ENCODE data around the gene RBM22.
A peak's percentile ranks its signal among the peaks of the same experiment; 100 is the strongest.
"Not testable (repeated sequence)": the region's sequence is repeated elsewhere in the genome, so short reads cannot be mapped to it uniquely, and the experiment has no call there.

Gene RBM22

DNA sequence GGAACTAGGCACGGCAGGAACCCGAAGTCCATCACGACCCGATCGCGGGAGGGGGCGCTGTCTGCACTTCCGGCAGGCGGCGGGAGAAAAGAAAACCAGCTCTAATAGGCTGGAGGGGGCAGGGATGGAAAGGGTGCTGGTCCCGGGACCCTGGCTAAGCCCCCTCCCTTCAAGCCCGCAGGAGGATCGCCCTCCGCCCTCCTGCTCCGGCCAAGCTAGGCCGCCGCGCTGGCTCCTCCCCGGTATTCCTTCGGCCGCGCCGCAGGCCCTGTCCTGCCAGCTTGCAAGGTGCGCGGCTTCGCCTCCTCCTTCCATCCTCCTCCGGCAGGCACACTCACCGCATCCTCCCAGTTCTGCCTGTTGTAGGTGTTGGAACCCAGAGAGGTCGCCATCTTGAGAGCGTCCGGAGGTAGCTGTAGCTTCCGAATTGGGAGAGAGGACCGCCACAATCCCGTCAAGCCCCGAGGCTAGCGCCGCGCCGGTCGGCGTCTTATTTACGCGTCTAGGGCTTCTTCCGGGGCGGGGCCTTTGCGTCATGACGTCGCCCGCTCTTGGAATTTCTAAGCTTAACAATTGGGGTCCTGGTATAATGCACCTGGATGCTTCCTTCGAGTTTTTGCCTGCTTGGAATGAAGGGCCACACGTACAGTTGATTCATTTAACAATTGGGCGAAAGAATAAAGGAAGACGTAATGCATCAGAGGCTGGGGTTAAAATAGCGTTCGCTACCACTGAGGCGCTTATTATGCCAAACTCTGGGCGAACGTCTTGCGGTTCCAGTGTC, at the start of gene RBM22:
Gene RBM22, minus strand, starts transcription at position 469 of the 784 bp plus-strand sequence. Its CDS starts 77 bp downstream, at position 392.
- peak; percentile 92 for DNase-seq

DNA sequence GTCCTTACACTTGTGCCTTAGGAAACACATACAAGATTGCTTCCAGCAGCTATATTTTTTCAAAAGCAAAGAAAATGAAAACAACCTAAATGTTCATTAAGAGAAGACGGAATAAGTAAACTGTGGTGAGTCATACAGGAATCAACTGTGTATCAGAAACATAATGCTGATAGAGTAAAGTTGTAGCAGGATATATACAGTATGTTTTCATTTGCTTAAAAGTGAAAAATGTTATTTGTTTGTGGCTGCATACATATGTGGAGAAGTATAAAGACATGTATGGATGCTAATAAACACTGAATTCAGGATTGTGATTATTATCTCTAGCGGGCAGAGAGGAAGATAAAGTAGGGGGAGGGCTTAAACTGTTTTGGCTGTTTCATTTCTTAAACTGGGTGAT, 49.6 kb upstream of the RBM22 start:
- DNase-seq = no peak

DNA sequence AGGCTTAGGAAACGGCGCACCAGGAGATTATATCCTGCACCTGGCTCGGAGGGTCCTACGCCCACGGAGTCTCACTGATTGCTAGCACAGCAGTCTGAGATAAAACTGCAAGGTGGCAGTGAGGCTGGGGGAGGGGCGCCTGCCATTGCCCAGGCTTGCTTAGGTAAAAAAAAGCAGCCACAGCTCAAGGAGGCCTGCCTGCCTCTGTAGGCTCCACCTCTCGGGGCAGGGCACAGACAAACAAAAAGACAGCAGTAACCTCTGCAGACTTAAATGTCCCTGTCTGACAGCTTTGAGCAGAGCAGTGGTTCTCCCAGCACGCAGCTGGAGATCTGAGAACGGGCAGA, 42.3 kb upstream of the RBM22 start:
- not testable (repeated sequence) for DNase-seq

DNA sequence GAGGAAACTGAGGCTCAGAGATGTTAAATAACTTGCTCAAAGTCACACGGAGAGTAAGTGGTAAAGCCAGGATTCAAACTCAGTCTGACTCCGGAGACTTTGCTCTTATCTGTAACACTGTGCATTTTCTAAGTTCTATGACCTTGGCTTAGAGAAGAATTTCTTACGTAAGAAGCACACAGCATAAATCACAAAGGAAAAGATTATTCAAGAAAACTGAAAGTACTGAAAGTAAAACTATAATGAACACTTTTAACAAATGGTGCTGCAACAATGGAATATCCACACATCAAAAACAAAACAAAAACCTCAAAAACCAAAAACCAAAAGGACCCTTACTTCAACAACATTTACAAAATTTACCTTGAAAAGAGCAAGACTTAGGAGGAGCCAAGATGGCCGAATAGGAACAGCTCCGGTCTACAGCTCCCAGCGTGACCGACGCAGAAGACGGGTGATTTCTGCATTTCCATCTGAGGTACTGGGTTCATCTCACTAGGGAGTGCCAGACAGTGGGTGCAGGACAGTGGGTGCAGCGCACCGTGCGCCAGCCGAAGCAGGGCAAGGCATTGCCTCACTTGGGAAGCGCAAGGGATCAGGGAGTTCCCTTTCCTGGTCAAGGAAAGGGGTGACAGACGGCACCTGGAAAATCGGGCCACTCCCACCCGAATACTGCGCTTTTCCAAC, 41.7 kb upstream of the RBM22 start:
- DNase-seq = not testable (repeated sequence)

DNA sequence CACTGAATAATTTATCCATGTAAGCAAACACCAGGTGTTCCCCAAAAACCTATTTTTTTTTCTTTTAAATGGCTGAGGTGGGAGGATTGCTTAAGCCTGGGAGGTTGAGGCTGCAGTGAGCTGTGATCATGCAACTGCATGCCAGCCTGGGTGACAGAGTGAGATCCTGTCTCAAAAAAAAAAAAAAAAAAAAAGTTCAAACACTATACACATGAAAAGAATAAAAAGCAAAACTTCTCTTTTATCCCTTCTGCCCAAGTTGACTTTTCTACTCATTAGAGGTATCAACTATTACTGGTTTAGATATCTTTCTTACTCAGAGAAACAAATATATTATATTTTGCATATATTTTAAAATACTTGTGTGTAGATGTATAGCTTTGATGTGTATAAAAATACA, 40.1 kb upstream of the RBM22 start:
- DNase-seq = no peak

DNA sequence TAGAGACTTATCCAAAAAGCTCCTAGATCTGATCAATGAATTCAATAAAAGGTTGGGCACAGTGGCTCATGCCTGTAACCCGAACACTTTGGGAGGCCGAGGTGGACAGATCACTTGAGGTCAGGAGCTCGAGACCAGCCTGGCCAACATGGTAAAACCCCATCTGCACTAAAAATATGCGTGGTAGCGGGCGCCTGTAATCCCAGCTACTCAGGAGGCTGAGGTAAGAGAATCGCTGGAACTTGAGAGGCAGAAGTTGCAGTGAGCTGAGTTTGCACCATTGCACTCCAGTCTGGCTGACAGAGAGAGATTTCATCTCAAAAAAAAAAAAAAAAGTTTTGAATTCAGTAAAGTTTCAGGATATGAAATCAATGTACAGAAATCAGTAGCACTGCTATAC, 38.0 kb upstream of the RBM22 start:
- DNase-seq = no peak

DNA sequence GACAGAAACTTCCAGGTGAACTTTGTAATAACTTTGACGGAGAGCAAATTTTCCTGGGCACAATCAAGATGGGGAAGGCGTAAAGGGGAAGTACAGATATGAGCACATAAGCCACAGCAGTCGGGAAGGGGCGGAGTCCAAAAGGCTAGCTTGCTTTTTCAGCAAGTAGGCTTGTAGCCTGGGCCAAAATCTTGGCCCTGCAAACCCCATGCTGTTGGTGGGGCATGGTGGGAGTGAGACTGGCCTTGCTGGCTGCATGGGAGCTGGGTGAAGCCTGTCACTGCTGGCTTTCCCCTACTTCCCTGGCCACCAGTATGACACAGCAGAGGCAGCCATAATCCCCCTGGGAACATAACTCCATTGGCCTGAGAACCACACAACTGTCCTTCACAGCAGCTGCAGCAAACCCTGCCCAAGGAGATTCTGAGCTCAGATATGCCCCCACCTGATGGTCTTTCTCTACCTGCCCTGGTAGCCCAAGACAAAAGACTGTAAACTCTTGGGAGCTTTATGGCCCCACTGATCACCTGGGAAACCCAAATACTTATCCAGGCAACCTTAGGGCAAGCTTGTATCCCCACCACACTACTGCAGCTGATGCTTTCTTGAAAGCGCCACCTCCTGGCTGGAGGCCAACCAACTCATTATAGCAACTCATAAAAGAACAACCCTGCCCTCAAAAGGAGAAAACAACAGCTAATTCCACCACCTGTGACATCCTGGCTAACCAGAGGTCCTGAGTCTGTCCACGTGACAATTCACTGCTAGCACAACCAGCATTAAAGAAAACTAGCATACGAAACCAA, 33.9 kb upstream of the RBM22 start:
- DNase-seq = peak; percentile 7

DNA sequence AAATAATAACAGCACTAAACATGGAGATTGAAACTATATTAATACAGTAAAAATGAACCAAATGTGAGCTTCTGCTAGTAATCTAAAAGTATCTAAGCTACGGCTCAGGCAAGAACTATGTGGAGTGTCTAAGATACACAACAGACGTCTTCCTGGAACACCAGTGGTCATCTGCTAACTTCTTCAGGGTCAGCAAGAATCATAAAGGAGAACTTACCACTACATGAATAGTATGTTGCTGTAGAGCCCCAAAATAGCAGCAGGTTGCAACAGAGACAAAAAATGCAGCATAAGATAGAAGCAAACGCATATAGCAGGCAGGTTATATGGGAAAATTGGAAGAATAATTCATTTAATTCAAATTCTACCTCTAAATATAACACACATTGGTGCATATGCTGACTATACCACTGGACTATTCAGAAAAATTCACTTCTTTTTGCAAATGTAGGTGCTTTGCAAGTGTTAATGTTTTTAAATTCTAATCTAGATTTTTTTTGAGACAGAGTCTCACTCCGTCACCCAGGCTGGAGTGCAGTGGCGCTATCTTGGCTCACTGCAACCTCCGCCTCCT, 30.9 kb upstream of the RBM22 start:
- no peak for DNase-seq

DNA sequence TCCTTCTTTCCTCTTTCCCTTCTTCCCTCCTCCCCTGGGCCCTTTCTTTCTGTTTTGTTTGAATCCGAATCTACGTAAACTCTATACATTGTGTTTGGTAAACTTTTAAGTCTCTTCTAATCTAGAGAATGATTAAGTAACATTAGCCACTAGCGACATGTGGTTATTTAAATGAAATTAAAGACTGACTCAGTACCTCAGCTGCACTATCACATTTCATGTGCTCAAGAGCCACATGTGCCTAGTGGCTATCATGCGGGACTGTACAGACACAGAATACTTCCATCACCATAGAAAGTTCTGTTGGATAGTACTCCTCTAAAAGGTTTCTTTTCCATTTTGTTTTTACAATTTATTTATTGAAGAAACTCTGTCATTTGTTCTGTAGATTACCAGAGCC, 29.0 kb upstream of the RBM22 start:
- no peak for DNase-seq

DNA sequence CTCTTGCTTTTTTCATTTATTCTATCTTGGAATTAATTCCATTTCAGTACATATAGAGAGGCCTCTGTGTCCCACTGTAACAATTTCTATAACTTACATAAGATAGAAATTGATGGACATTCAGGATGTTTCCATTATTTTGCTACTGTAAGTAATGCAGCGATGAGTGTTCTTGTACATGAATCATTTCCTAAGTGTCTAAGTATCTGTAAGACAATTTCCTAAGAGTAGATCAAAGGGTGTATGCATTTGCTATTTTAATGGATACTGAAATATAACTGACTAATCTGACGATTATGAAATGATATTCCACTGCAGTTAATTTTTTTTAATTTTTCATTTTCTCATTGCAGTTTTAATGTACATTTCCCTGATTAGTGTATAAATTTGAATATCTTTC, 23.0 kb upstream of the RBM22 start:
- no peak for DNase-seq

DNA sequence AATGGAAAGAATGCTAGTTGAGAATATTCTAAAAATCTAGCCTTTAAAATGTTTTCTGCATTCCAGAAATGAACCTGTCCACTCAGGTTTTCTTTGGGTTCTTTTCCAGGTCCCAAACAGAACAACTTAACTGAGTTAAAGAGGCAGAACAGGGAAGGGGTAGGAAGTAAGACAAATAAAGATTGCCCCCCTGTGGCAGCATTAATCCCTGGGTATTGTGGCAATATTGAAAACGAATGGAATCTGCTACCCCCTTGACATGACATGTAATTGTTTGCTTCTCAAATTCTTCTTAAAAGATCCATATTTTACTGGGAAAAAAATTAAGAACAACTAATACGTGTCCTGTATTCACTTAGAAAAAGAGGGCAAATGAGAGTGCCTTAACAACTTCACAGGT, 9.3 kb upstream of the RBM22 start:
- DNase-seq = no peak

DNA sequence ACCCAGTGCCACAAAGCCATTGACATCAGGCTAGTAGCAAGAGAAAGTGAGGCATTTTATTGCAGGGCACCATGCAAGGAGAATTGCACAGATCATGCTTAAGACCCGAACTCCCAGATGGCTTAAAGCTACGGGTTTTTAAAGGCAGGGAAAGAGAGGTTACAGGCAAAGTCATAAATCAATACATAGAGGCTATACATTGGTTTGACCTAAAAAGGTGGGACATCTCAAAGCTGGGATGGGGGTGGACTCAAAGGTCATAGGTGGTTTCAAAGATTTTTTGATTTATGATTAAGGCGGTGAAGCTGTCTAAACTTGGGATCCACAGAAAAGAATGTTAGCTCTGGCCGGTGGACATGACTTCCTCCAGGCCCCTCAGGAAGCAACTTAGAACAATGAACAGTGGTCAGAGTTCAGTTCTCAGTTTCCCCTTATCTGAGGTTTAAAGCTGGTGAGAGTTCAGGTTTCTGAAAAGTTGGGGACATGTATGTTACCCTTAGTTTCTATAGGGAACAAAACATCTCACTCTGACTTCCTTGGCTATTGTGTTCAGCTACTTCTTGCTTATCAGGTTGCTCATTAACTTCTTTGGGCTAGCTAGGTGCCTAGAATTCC, 6.0 kb upstream of the RBM22 start:
- DNase-seq = no peak

DNA sequence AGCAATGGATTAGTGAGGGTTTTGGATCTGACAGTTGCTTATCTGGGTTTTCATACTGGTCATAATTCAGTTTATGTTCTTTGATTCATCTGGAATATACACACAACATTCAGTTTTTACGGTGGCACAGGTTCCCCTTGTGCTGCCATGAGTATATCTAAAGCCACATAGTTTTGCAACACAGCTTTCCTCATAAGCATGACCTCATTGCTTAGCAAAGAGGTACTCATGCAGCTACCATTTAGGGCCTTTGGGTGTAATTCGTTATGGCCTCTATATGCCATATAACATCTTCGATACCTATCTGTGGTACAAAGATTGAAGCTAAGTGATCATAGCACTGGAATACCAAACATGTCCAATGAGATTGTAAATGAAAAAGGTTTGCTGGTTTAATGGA, 2.9 kb upstream of the RBM22 start:
- DNase-seq = no peak

DNA sequence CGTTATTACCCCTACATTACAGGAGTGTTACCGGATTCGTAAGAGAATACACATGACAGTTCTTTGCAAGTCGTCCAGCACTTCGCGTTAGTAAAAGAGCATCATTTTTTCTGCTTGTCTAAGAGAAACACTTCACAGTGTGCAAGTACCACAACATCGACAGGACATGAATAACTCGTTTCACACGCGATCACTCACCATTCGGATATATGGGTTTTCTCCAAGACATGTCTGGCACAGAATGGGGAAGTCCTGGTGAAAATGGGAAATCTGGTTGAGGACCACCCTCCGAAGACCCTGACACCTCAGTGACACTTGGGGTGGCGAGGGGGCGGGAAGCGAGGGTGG, 642 bp downstream of the RBM22 start:
- no peak for DNase-seq

DNA sequence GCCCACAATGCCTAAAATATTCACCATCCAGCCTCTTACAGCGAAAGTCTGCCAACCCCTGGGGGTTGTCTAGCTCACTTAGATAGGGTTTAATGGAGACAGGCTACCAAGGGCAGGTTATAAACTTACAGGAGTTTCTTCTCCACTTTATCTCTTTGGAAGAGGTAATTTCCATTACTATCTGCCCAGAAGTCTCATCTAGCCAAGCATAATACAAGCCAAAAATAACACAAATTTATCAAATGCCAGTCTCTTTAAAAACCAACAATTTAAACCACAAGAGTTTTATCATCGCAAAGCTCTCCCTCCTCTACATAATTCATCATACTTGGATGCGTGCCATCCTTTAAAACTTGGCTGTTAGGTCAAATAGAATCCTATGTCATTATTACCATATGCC, 6.2 kb downstream of the RBM22 start:
- DNase-seq = no peak

DNA sequence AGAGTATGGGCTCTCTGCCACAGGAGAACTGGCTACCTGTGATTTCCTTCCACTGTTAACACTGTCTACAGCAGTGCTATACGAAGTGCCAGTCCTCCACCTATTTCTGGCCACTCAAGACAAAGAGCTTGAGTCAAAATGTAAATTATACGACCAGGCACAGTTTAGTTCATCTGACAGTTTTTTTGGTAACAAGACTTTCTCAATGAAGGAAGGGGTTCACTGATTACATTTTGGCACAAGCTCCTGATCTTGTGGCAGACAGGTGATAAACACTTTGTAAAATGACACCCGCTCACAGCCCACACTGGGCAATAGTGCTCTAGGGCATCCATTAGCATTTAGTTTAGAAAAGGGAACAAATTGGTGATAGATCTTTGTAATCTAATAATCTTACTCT, 8.6 kb downstream of the RBM22 start:
- DNase-seq = no peak

DNA sequence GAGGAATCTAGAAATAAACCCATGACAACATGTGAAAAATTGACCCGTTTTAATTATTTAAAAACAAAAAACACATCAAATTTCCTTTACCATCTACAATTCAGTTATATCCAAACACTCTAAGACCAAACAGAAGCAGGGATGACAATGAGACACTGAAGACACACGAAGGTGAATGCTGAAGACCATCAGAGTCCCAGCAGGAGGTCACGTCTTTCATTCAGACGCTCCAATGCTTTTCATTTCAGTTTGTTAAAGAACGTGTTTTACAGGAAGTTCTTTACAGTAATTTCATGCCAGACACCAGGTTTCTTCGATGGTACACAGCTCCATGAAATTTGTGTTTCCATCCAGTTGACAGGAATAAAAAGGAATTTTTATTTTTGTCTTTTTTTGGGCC, 10.1 kb downstream of the RBM22 start:
- DNase-seq = no peak

DNA sequence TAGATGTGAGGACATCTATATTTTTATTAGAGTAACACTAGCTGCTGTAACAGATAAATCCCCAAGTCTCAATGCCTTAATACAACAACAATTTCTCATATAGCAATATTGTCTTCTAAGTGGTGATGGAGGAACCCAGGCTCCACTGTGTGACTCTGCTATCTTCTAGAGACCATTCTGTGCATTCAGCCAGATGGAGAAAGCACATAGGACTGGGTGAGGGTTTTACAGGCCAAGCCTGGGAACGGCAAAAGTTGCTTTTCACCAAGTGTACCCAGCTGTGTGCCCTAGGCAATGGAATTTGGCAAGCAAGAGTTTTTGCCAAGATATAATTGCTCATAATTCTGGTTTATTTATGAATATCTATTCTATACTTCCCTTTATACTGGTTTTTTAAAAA, 11.7 kb downstream of the RBM22 start:
- DNase-seq = no peak

DNA sequence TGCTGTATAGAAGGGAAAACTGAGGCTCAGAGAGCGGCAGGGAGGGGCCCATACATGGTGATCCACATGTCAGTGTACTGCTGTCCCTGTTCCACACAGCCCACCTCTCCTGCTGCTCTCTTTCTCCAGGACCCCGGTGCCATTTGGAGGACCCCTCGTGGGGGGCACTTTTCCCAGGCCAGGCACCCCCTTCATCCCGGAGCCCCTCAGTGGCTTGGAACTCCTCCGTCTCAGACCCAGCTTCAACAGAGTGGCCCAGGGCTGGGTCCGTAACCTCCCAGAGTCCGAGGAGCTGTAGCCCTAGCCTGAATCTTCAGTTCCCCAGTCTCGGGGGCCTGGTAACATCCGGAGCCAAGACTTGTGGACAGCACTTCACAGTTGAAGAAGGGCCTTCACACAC, 24.3 kb downstream of the RBM22 start:
- DNase-seq = no peak

DNA sequence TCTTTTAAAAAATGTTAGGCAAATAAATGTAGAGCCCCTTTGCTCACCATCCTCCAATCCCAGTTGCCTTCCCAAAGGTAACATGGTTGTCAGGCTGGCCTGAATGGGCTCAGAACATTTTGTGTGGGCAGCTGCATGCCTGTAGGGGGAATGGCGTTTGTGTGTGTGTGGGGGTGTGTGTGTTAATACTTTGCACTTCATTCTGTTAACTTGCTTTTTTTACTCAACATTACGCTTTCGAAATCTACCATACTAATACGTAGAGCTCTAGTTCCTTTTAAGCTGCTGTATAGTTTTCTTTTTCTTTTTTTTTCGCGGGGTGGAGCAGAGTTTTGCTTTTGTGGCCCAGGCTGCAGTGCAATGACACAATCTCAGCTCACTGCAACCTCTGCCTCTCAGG, 25.8 kb downstream of the RBM22 start:
- DNase-seq = no peak

DNA sequence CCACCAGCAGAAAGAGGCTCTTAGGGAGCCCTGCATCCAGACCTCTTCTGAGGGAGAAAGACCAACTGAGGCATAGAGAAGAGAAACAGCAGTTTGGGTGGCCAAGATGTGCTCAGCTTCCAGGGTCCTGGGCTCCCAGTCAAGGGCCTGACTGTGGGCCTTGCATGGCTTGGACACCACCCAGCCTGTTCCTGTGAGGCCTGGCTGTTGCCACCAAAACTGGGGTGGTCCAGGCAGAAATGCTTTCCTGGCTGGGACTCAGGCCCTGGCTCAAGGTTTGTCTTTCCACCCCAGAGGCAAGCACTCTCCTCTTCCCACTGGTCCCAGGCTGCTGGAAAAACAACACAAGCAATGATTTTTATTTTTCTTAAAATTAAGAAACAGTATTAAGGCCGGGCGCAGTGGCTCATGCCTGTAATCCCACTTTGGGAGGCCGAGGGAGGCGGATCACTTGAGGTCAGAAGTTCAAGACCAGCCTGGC, 26.5 kb downstream of the RBM22 start:
- DNase-seq = no peak

DNA sequence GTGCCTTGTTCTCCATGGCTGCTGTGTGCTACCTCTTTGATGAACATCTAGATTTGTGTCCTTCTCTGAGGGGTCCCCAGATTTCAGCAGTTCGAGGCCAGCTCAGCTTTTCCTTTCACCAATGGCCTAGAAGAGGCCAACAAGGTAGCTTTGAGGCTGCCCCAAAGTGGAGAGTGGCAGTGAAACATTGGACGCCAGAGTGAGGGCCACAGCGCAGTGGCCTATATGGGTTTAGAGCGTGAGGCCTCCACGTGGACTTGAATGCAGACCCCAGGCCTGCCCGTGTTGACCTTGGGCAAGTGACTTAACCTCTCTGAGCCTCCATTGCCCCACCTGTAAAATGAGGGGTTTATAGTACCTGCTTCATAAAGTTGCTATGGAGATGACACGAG, 28.0 kb downstream of the RBM22 start:
- no peak for DNase-seq

DNA sequence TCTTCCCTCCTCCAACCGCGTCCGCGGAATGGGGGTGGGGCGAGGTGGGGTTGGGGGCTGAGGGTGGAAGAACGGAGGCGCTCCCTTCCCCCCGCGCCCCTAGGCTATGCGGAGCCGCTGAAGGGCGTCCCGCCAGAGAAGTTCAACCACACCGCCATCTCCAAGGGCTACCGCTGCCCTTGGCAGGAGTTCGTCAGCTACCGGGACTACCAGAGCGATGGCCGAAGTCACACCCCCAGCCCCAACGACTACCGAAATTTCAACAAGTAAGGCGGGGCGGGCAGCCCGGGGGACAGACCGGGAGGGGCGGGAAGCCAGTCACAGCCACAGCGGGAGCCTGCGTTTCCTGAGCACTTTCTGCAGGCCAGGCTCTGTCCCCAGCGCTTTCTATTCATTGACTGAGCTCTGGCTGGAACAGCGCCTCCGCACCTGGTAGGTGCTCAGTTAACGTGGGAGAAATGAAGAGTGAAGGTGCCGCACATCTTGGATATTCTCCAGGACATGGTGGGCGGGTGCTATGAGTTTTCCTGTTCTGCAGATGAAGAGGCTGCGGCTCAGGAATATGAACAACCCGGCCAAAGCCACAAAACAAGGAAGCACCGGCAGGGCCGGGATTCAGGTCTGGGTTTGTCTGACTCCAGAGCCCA, 28.5 kb downstream of the RBM22 start:
- DNase-seq = peak; percentile 28

All from stimulated activated CD4-positive, alpha-beta T cell treated with anti-CD3 and anti-CD28 coated beads, Interleukin-4, amount 100 ng/mL, for 1 hour (primary cell).